ENCODE data around the gene CCNB3.
"Not testable (repeated sequence)": the region's sequence is repeated elsewhere in the genome, so short reads cannot be mapped to it uniquely, and the experiment has no call there.

Gene CCNB3
- 0.07 to 2.8 (median 1.2) reads per million in 17 experiments for total RNA-seq

- peak; percentile 65 to 82 (median 82) for DNase-seq
These were observed at the start of gene CCNB3 for GRCh38 chrX:50204364-50204899. TSS of gene CCNB3 (plus strand) at chrX:50204765. CDS start at chrX:50285164, 80,399 bp downstream.

- no peak for DNase-seq
These were observed 46.9 kb upstream of the CCNB3 start for GRCh38 chrX:50157545-50158135.

GRCh38 chrX:50158593-50158992, 46.0 kb upstream of the CCNB3 start:
- no peak for DNase-seq

- DNase-seq, result no peak
These were observed 43.4 kb upstream of the CCNB3 start for GRCh38 chrX:50161127-50161526.

- DNase-seq, result no peak
These were observed 38.8 kb upstream of the CCNB3 start for GRCh38 chrX:50165727-50166126.

GRCh38 chrX:50167366-50167765, 37.2 kb upstream of the CCNB3 start:
- DNase-seq, result no peak

GRCh38 chrX:50168241-50168687, 36.3 kb upstream of the CCNB3 start:
- no peak for DNase-seq

GRCh38 chrX:50169717-50170116, 34.8 kb upstream of the CCNB3 start:
- no peak for DNase-seq

- DNase-seq, result no peak
These were observed 24.3 kb upstream of the CCNB3 start for GRCh38 chrX:50180073-50180940.

GRCh38 chrX:50183891-50184290, 20.7 kb upstream of the CCNB3 start:
- no peak for DNase-seq

GRCh38 chrX:50188859-50189600, 15.5 kb upstream of the CCNB3 start:
- peak in 1 of 4 experiments; percentile 2 for DNase-seq

GRCh38 chrX:50198348-50198747, 6.2 kb upstream of the CCNB3 start:
- no peak for DNase-seq

GRCh38 chrX:50200907-50201306, 3.7 kb upstream of the CCNB3 start, which contains the start of gene AKAP4:
TSS of gene AKAP4 (minus strand) at chrX:50201007. CDS start at chrX:50200889, 118 bp downstream.
- no peak for DNase-seq

- no peak for DNase-seq
These were observed 2.0 kb upstream of the CCNB3 start for GRCh38 chrX:50202539-50202938.

GRCh38 chrX:50206753-50207152, 2.2 kb downstream of the CCNB3 start:
- DNase-seq, result no peak

GRCh38 chrX:50211510-50211909, 6.9 kb downstream of the CCNB3 start:
- peak in 3 of 4 experiments; percentile 5 to 17 (median 17) for DNase-seq

- no peak for DNase-seq
These were observed 76.7 kb downstream of the CCNB3 start for GRCh38 chrX:50281253-50281652.

GRCh38 chrX:50327235-50327634, 122.7 kb downstream of the CCNB3 start:
- DNase-seq, result no peak

- not testable (repeated sequence) for DNase-seq
These were observed 128.1 kb downstream of the CCNB3 start for GRCh38 chrX:50332668-50333067.

GRCh38 chrX:50333308-50333707, 128.7 kb downstream of the CCNB3 start:
- DNase-seq, result no peak

GRCh38 chrX:50343917-50344316, 139.4 kb downstream of the CCNB3 start:
- DNase-seq, result no peak

- peak; percentile 1 to 59 (median 32) for DNase-seq
These were observed 168.4 kb downstream of the CCNB3 start for GRCh38 chrX:50372966-50373365.

All from suppressor macrophage (primary cell).